ENCODE data around the gene PRKAG2. TPM values are rescaled to one million over a fixed set of nuclear protein-coding genes. Genes with fewer than 3 reads are reported as not detected.

PRKAG2 gene
- total RNA-seq, 1 donor from 2014 or later: 35.4 TPM

DNA sequence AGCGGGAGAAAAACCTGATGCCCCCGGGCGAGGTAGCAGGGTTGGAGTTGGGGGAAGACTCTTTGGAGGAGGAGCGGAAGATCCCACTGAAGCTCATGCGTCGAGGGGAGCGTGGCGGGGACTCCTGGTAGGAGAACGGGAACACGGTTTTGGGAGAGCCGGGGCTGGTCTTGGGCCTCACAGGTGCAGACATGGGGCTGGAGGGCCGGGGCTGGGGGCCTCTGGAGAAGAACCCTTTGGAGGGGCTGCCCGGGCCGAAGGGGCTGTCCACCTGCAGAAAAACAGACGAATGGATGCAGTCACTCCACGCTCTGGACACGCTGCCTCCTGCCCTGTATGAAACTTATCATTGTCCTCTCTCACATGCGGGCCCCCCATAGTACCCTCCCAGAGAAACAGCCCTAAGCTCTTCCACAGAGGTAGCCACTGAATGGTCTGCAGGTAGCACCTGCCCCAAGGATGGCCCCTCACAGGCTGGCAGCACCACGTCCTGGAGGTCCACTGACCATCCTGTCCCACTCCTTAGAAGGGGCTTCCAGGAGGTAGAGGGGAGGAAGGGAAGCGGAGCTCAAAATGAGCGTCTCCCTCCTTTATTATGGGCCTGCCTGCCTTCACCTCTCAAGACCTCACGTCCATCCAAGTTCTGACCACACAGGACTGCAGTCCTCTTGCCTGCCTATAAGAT, 95.6 kb downstream of the PRKAG2 start:
- Histone ChIP-seq H3K4me1 (peaks cover 10% of the 10 kb centered on the region), H3K9me3 (no peaks in the 10 kb centered on the region), H3K36me3 (peaks cover 9% of the 10 kb centered on the region), H3K27me3 (ENCODE audit: low read depth) (no peaks in the 10 kb centered on the region), H3K27ac (no peak overlapping the region), H3K4me3 (no peak overlapping the region)
- ATAC-seq (no peak), DNase-seq (no peak)
- TF ChIP-seq, protein P1, sequence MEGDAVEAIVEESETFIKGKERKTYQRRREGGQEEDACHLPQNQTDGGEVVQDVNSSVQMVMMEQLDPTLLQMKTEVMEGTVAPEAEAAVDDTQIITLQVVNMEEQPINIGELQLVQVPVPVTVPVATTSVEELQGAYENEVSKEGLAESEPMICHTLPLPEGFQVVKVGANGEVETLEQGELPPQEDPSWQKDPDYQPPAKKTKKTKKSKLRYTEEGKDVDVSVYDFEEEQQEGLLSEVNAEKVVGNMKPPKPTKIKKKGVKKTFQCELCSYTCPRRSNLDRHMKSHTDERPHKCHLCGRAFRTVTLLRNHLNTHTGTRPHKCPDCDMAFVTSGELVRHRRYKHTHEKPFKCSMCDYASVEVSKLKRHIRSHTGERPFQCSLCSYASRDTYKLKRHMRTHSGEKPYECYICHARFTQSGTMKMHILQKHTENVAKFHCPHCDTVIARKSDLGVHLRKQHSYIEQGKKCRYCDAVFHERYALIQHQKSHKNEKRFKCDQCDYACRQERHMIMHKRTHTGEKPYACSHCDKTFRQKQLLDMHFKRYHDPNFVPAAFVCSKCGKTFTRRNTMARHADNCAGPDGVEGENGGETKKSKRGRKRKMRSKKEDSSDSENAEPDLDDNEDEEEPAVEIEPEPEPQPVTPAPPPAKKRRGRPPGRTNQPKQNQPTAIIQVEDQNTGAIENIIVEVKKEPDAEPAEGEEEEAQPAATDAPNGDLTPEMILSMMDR (IDR thresholded peaks at IDR 0.05): no peak
- intact Hi-C loops (cut with DNase I): no loop called here

DNA sequence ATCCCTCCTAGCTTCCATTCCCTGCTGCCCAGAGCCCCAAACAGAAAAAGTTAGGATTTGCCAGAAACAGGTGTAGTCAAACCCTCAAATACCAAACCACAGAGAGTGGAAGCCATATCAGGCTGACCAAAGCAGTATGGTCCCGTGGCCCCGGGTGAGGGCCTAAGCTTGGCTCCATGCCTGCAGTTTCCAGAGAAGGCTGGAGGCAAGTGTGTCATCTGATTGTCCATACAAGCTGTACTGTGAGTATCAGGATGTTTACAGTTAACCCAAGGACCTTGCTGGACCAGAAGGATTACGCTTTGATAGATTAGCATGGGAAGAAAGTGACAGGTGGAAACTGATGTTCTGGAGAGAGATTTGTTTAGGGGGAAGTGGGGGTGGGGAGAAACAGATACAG, 96.3 kb downstream of the PRKAG2 start:
- H3K27ac ChIP-seq: no peak overlapping the region
- H3K4me3 ChIP-seq: no peak overlapping the region
- DNase-seq (no peak), ATAC-seq (no peak)
- H3K9me3 ChIP-seq: no peaks in the 10 kb centered on the region
- peaks cover 10% of the 10 kb centered on the region for H3K4me1 ChIP-seq
- intact Hi-C loops (cut with DNase I): no loop called here
- TF ChIP-seq, protein P1 (IDR thresholded peaks at IDR 0.05): no peak
- no peaks in the 10 kb centered on the region for H3K27me3 ChIP-seq (ENCODE audit: low read depth)
- H3K36me3 ChIP-seq: peaks cover 9% of the 10 kb centered on the region

DNA sequence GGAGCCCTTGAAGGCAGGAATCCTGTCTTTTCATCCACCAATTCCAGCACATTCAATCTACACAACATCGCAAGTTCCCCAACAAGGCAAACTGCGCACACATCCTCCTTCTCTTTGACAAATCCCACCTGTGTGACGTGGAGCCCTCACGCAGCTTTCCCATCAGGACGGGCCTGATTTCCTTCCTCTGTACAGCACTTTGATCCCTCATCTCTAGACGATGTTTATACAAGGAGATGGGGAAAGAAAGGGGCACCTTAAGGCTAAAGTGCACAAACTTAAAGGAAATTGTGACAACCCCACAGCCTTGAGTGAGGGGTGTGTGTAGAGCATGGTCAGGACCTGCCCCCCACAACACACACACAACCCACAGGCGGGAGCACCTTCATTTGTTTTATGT, 97.2 kb downstream of the PRKAG2 start:
- intact Hi-C loops (cut with DNase I): no loop called here
- ATAC-seq (no peak), DNase-seq (no peak)
- Histone ChIP-seq H3K27ac (no peak overlapping the region), H3K4me1 (peaks cover 10% of the 10 kb centered on the region), H3K4me3 (no peak overlapping the region), H3K36me3 (peaks cover 9% of the 10 kb centered on the region), H3K27me3 (ENCODE audit: low read depth) (no peaks in the 10 kb centered on the region), H3K9me3 (no peaks in the 10 kb centered on the region)
- TF ChIP-seq, protein P1 (IDR thresholded peaks at IDR 0.05): no peak

DNA sequence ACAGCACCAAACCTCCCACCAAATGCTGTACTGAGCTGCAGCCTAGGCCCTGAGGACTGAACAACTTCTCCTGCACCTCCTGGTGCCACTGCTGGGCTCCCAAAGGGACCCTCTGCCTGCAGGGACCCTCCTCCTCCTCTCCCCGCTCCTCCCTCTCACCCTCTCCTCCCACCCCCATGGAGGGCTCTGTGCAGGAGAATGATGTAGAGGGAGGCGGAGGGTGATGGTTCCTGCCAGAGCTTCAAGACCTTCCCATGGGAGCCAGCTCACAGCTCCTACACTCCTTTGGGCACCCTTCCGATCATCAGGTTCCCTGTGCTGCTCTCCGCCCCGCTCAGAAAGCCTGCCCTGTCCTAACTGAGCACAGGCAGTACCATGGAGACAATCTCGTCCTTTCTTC, 97.7 kb downstream of the PRKAG2 start:
- ATAC-seq: no peak
- H3K9me3 ChIP-seq: no peaks in the 10 kb centered on the region
- no peaks in the 10 kb centered on the region for H3K27me3 ChIP-seq (ENCODE audit: low read depth)
- no peak overlapping the region for H3K27ac ChIP-seq
- TF ChIP-seq, protein P1 (IDR thresholded peaks at IDR 0.05): no peak
- peaks cover 9% of the 10 kb centered on the region for H3K36me3 ChIP-seq
- intact Hi-C loops (cut with DNase I): no loop called here
- no peak overlapping the region for H3K4me3 ChIP-seq
- no peak for DNase-seq
- peaks cover 10% of the 10 kb centered on the region for H3K4me1 ChIP-seq

DNA sequence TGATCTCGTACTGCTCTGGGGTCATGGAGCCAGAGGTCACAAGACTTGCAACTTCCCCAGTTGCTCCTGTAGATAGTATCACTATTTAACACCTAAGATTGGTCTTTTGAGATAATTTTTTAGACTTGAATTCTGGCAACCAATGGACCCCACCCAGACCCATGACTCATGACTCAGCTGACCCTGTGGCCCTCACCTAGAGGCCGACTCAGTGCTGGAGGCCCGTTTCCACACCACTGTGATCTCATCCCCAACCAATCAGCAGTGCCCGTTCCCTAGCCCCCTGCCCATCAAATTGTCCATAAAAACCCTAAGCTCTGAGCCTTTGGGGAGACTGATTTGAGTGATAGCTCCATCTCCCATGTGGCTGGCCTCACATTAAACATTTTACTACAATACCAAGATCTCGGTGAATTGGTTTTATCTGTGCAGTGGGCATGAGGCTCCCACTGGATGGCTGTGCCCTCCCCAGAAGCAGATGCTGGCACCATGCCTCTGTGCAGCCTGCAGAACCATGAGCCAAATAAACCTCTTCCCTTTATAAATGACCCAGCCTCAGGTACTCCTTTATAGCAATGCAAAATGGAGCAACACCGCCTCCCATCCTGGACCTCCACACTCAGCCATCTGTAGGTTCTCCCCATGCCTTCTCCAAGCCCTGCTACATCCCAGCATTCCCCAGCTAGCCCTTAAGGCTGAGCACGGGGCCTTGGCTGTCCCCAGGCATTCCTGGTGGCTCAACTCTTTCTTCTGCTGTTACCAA, 98.8 kb downstream of the PRKAG2 start:
- Histone ChIP-seq H3K4me1 (peaks cover 7% of the 10 kb centered on the region), H3K9me3 (no peaks in the 10 kb centered on the region), H3K36me3 (peaks cover 9% of the 10 kb centered on the region), H3K4me3 (no peak overlapping the region), H3K27ac (no peak overlapping the region), H3K27me3 (ENCODE audit: low read depth) (no peaks in the 10 kb centered on the region)
- TF ChIP-seq, protein P1 (IDR thresholded peaks at IDR 0.05): no peak
- DNase-seq (no peak), ATAC-seq (no peak)
- intact Hi-C loops (cut with DNase I): no loop called here

All from lower lobe of right lung (tissue), 2 donors.